ENCODE measurements around the gene ZNRD2.

Gene ZNRD2

GRCh38 chr11:65538232-65538914, 31.9 kb upstream of the ZNRD2 start:
- DNase-seq: no peak

DNA sequence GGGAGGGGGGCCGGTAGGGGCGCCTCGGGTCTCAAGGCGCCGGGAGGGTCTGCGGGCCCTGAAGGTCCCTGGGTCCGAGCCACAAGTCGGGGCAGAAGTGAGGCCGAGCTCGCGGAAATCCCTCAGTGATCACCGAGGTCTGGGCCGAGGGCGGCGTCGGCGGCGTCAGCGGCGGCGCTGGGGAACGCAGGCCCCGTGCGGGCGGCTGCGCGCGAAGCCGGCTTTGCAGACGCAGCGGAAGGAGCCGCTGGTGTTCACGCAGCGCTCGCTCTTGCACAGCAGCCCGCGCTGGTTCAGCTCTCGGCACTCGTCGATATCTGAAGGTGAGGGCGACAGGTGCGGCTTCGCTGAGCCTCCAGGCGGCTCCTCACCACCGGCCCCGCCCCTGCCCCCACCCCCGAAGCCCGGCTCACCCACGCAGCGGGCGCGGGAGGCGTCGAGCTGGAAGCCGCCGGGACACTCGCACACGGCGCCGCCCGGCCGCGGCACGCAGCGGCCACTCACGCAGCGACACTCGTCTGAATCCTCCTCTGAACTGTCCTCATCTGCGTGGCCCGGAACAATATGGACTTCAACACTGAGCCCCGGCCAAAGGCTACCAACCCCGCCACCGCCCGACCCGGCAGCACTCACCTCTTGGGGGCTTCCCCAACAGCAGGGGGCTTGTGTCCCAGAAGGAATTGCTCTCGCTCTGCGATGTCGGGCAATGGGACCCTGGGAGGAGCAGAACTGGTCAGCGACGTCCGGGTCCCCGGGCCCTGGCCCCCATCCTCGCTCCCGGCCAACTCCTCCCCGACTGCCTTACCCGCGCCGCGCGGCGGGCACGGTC, 31.1 kb upstream of the ZNRD2 start:
- DNase-seq: no peak

GRCh38 chr11:65539744-65540289, 30.5 kb upstream of the ZNRD2 start:
- no peak for DNase-seq

GRCh38 chr11:65540290-65541092, 29.8 kb upstream of the ZNRD2 start:
- DNase-seq: peak; percentile 88

- DNase-seq: no peak
These were observed 28.9 kb upstream of the ZNRD2 start for GRCh38 chr11:65541093-65541982.

GRCh38 chr11:65542738-65543390, 27.4 kb upstream of the ZNRD2 start:
- DNase-seq: no peak

GRCh38 chr11:65545853-65546216, 24.4 kb upstream of the ZNRD2 start:
- no peak for DNase-seq

- no peak for DNase-seq
These were observed 23.9 kb upstream of the ZNRD2 start for GRCh38 chr11:65546217-65546958.

- no peak for DNase-seq
These were observed 22.7 kb upstream of the ZNRD2 start for GRCh38 chr11:65547446-65548125.

DNA sequence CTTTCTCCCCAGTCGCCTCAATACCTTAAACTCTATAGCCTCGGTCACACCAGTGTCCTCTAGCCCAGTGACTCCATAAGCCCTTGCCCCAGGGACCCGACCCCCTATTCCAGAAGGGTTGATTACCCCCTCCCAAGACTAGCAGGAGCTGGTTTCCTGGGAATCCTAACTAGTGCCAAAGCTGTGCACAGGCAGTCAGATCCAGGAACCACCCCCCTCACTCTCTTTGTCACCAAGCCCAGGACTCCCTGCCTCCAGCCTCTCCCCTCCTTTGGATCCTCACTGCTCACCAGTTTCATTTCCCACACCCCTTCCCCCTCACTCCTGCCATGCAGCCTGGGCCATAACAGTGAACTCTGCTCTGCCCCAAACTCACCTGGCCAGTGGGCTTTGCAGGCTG, 21.9 kb upstream of the ZNRD2 start:
- DNase-seq: no peak

GRCh38 chr11:65549096-65549495, 21.2 kb upstream of the ZNRD2 start:
- DNase-seq: no peak

- DNase-seq: no peak
These were observed 18.5 kb upstream of the ZNRD2 start for GRCh38 chr11:65551572-65552387.

GRCh38 chr11:65552388-65552951, 17.8 kb upstream of the ZNRD2 start:
- DNase-seq: no peak

DNA sequence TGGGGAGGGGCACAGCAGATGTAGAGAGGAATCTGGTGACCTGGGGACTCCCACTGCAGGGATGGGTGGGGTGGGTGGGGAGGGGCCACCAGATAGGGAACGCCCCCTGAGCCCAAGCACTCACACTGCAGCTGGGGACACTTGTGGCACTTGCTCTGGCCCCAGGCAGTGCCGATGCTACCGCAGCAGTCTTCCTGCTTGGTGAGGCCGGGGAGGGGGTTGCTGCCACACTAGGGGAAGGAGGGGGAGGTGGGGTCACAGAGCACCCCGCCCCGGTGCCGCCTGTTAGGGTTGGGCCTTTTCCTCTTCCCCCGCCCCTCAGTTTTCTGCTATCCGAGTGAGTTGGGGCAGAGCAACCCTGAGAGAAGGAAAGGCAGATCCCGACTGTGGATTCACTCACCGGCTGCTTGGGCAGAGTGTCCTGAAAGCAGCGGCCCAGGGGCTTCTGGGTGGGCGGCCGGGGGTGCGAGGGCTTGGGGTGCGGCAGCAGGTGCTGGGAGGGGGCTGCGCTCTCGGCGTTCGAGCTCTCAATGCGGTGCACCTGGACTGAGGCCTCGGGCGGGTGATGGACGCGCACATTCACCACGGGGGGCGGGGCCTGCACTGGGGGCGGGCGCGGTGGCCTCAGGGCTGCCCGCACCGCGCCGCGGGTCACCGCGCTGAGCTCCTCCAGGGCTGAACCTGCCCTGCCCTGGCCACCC, 16.8 kb upstream of the ZNRD2 start:
- DNase-seq: no peak

GRCh38 chr11:65554057-65554818, 16.0 kb upstream of the ZNRD2 start:
- no peak for DNase-seq

DNA sequence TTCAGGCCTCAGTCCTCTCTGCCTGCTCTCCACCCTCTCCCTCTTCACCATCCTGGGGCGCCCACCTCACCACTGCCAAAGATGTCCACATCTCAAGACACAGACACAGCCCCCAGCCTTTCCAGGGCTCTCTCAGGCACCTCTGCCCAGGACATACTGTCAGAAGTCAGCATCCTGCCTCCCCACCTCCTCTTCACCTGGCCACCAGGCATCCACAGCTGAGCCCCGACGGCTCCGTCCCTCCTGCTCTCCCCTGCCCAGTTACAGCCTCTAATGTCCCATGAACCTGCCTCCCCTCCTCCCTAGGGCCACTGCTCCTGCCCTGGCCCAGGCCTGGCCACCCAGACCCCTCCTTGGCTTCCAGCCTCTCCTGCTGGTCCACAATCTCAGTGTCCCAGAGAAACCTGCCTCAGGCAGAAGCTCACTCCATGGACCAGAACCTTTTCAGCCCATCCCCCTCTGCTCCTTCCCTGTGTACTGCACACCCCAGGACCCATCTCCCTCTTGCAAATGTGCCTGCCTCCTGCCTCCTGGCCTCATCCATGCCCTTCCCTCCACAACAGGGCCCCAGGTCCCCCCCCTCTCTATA, 15.3 kb upstream of the ZNRD2 start:
- DNase-seq: no peak

- peak; percentile 85 for DNase-seq
These were observed 14.5 kb upstream of the ZNRD2 start for GRCh38 chr11:65555693-65556231.
